ENCODE results near the gene CNTFR. TPM values are rescaled to one million over a fixed set of nuclear protein-coding genes. Genes with fewer than 3 reads are reported as not detected.

The CNTFR gene
- total RNA-seq, 2 experiments from 2014 or later: not detected

GRCh38 chr9:34563262-34563661 lies 26.3 kb downstream of the CNTFR start:
- ATAC-seq: no peak
- Mint-ChIP-seq H3K4me3 (no peak overlapping the region), H3K4me1 (ENCODE audit: low read depth) (no peaks in the 10 kb centered on the region), H3K9me3 (no peaks in the 10 kb centered on the region), H3K27ac (no peak overlapping the region), H3K27me3 (peaks cover 35% of the 10 kb centered on the region), H3K36me3 (ENCODE audit: low read depth) (no peaks in the 10 kb centered on the region)
- TF ChIP-seq CTCF (IDR thresholded peaks at IDR 0.05): no peak
- ChIA-PET CTCF (interaction anchor here (1.0 to 4.1 kb wide), 10 partner anchors 13 to 159 kb away, joined by 3 to 43 read pairs (median 6); no protein-coding TSS in a partner anchor), POLR2A (interaction anchor here (0.8 to 1.3 kb wide), 2 partner anchors 11 to 20 kb away, joined by 3 to 5 read pairs; no protein-coding TSS in a partner anchor)
- no peak for DNase-seq
- intact Hi-C loops (cut with micrococcal nuclease): no loop called here

GRCh38 chr9:34562135-34562745 lies 27.3 kb downstream of the CNTFR start:
- ChIA-PET POLR2A (interaction anchor here (0.8 kb wide), 1 partner anchor 21 kb away, joined by 3 read pairs; no protein-coding TSS in a partner anchor), CTCF (interaction anchor here (0.8 to 4.1 kb wide), 12 partner anchors 9 to 53 kb away, joined by 3 to 43 read pairs (median 6); no protein-coding TSS in a partner anchor)
- Mint-ChIP-seq H3K27me3 (peaks cover 37% of the 10 kb centered on the region), H3K27ac (no peak overlapping the region), H3K4me1 (ENCODE audit: low read depth) (no peaks in the 10 kb centered on the region), H3K36me3 (ENCODE audit: low read depth) (no peaks in the 10 kb centered on the region), H3K4me3 (no peak overlapping the region), H3K9me3 (no peaks in the 10 kb centered on the region)
- intact Hi-C loops (cut with micrococcal nuclease): no loop called here
- DNase-seq: peak; percentile 64
- ATAC-seq: peak; percentile 56
- peak; percentile 85 for TF ChIP-seq CTCF (IDR thresholded peaks at IDR 0.05)

GRCh38 chr9:34560599-34561214 lies 28.8 kb downstream of the CNTFR start:
- H3K4me1 Mint-ChIP-seq (ENCODE audit: low read depth): no peaks in the 10 kb centered on the region
- TF ChIP-seq CTCF (IDR thresholded peaks at IDR 0.05): no peak
- intact Hi-C loops (cut with micrococcal nuclease): no loop called here
- H3K36me3 Mint-ChIP-seq (ENCODE audit: low read depth): no peaks in the 10 kb centered on the region
- DNase-seq: no peak
- ChIA-PET CTCF (interaction anchor here (0.8 to 4.1 kb wide), 4 partner anchors 22 to 77 kb away, joined by 3 to 43 read pairs (median 4); partner anchors contain the start of gene SIGMAR1), POLR2A (no interaction called here)
- H3K4me3 Mint-ChIP-seq: no peak overlapping the region
- peaks cover 36% of the 10 kb centered on the region for H3K27me3 Mint-ChIP-seq
- no peak overlapping the region for H3K27ac Mint-ChIP-seq
- no peaks in the 10 kb centered on the region for H3K9me3 Mint-ChIP-seq
- no peak for ATAC-seq

DNA sequence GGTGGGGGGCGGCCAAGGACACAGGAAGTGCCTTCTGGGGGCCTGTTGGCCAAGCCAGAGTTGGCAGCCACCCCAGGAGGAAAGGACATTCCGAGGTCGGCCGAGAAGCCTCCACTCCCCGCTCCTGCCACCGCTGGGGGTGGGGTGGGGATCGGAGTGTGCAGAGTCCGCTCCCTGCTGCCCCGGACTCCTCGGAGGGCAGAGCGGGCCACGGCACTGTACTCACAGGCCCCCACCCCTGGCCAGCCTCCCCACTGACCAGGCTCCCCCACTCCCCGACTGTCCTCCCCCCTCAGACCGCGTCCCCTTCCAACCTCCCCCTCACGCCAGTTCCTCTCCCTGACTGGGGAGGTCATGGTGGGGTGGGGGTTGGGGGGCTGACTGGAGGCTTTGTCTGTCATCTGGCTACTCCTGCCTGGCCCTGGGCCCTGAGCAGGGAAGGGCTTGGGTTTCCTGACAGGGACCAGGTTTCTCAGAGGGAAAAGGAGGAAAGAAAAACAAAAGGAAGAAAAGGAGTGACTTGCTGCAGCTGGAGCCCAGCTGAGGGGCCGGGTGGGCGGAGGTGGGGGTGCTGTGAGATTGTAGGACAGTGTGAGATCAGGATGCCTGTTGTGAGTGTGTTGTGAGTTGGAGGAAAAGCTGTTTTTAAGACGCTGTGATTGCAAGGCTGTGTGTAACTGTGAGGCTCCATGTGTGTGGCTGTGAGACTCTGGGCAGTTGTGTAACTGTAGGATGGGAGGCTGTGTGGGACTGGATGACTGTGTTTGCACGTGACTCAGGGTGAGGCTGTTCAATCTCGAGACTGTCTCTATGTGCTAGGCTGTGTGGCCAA lies 29.7 kb downstream of the CNTFR start:
- ATAC-seq (no peak), DNase-seq (no peak)
- no peaks in the 10 kb centered on the region for H3K36me3 Mint-ChIP-seq (ENCODE audit: low read depth)
- no peaks in the 10 kb centered on the region for H3K9me3 Mint-ChIP-seq
- no peak for TF ChIP-seq CTCF (IDR thresholded peaks at IDR 0.05)
- CTCF ChIA-PET: interaction anchor here (0.8 to 1.4 kb wide), 3 partner anchors 23 to 44 kb away, joined by 3 to 4 read pairs (median 3); no protein-coding TSS in a partner anchor
- H3K4me3 Mint-ChIP-seq: no peak overlapping the region
- intact Hi-C loops (cut with micrococcal nuclease): no loop called here
- no peak overlapping the region for H3K27ac Mint-ChIP-seq
- peaks cover 34% of the 10 kb centered on the region for H3K27me3 Mint-ChIP-seq
- H3K4me1 Mint-ChIP-seq (ENCODE audit: low read depth): no peaks in the 10 kb centered on the region
- POLR2A ChIA-PET: interaction anchor here (0.6 kb wide), 1 partner anchor 23 kb away, joined by 3 read pairs; no protein-coding TSS in a partner anchor
